Testis (tissue), 2 donors: ENCODE results near the gene NAT8L.

Source experiments
- POLR2A ChIP-seq: fragments of 450-650 bp; IDR thresholded peaks from one replicate; pipeline ENCODE4 v1.6.1; 2017; ENCODE audit warnings: antibody characterized with exemption, mild to moderate bottlenecking, moderate library complexity
- TF ChIP-seq, protein P1 (sequence below), 3 experiments: fragments of 450-650 bp in 2 of 3; fragments of 200-600 bp in 1 of 3; sonication (generic) in 1 of 3; IDR thresholded peaks; one replicate each; pipeline ENCODE4 v1.5.1; 2016 to 2019; ENCODE audit warnings: antibody characterized with exemption in 3 of 3, mild to moderate bottlenecking in 2 of 3, moderate library complexity in 1 of 3

DNA sequence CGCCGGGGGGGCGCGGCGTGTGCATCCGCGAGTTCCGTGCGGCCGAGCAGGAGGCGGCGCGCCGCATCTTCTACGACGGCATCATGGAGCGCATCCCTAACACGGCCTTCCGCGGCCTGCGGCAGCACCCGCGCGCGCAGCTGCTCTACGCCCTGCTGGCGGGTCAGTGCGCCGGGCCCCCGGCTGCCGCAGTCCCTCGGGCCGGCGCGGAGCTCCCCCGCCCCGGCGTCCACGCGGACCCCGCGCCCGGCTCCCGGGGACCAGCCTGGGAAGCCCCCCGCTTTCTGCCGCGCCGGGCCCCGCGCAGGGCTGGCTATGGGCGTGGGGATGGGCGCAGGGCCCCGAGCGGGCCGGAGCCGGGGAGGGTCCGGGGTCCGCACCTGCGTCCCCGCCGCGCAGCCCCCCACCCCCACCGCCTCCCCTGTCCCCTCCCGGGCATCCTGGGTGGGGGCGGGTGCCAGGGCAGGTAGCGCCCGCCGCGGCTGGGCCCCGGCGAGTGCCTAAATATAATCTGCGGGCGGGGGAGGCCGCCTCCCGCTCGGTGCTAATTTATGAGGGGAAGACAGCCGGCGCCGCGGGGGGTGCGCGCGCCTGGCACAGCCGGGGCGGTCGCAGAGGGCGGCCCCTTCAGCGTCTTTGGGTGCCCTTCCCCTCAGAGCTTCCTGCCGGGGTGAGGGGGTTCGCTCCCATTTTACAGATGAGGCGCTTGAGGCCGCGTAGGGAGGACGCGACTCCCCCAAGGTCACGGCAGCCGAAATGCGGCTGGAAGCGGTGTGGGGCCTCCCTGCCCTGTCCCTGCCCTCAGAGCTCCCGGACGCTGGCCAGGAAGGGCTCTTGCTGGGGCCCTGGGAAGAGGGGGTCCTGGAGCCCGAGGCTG is 837 bp downstream of the NAT8L start:
- TF ChIP-seq, protein P1, sequence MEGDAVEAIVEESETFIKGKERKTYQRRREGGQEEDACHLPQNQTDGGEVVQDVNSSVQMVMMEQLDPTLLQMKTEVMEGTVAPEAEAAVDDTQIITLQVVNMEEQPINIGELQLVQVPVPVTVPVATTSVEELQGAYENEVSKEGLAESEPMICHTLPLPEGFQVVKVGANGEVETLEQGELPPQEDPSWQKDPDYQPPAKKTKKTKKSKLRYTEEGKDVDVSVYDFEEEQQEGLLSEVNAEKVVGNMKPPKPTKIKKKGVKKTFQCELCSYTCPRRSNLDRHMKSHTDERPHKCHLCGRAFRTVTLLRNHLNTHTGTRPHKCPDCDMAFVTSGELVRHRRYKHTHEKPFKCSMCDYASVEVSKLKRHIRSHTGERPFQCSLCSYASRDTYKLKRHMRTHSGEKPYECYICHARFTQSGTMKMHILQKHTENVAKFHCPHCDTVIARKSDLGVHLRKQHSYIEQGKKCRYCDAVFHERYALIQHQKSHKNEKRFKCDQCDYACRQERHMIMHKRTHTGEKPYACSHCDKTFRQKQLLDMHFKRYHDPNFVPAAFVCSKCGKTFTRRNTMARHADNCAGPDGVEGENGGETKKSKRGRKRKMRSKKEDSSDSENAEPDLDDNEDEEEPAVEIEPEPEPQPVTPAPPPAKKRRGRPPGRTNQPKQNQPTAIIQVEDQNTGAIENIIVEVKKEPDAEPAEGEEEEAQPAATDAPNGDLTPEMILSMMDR (IDR thresholded peaks at IDR 0.05) = no peak
- TF ChIP-seq POLR2A = no peak
